Muscle of arm (tissue), 14 donors: Measurements from ENCODE around the gene TMEM170B. TPM values are rescaled to one million over a fixed set of nuclear protein-coding genes. Genes with fewer than 3 reads are reported as not detected.

Source experiments
- DNase-seq: peaks from one replicate; pipeline ENCODE4 v3.0.0-alpha.2; 2013
- long read RNA-seq, 11 donors: transcript quantifications; one replicate each; lab custom pipeline, GENCODE V29; 2026
- polyA plus RNA-seq, 12 donors: library from polyadenylated mRNA; unstranded; fragments of 120-200 nt; gene quantifications; one replicate each; pipeline ENCODE4 v1.2.1, GENCODE V29; 2013; ENCODE audit not compliant: insufficient read length in 12 of 12

Gene TMEM170B, protein sequence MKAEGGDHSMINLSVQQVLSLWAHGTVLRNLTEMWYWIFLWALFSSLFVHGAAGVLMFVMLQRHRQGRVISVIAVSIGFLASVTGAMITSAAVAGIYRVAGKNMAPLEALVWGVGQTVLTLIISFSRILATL
- polyA plus RNA-seq: 1 to 10 TPM in 11 of 12 donors, not detected in 1; 3.8 to 9.2 (median 6.3) TPM
- long read RNA-seq, donor 1: 0 reads
- long read RNA-seq, donor 2: 0 reads
- long read RNA-seq, donor 3: 0 reads
- long read RNA-seq, donor 4, full-length matches to known transcripts: 1 of 1 reads
- long read RNA-seq, donor 4, partial matches to known transcripts: 0 of 1 reads
- long read RNA-seq, donor 4, other reads (novel, unspliced or antisense): 0 of 1 reads
- long read RNA-seq, donor 5, full-length matches to known transcripts: 1 of 1 reads
- long read RNA-seq, donor 5, partial matches to known transcripts: 0 of 1 reads
- long read RNA-seq, donor 5, other reads (novel, unspliced or antisense): 0 of 1 reads
- long read RNA-seq, donor 6, full-length matches to known transcripts: 1 of 1 reads
- long read RNA-seq, donor 6, partial matches to known transcripts: 0 of 1 reads
- long read RNA-seq, donor 6, other reads (novel, unspliced or antisense): 0 of 1 reads
- long read RNA-seq, donor 7, full-length matches to known transcripts: 3 of 3 reads
- long read RNA-seq, donor 7, partial matches to known transcripts: 0 of 3 reads
- long read RNA-seq, donor 7, other reads (novel, unspliced or antisense): 0 of 3 reads
- long read RNA-seq, donor 8, full-length matches to known transcripts: 3 of 8 reads
- long read RNA-seq, donor 8, partial matches to known transcripts: 0 of 8 reads
- long read RNA-seq, donor 8, other reads (novel, unspliced or antisense): 5 of 8 reads
- long read RNA-seq, donor 9: 0 reads
- long read RNA-seq, donor 10, full-length matches to known transcripts: 2 of 2 reads
- long read RNA-seq, donor 10, partial matches to known transcripts: 0 of 2 reads
- long read RNA-seq, donor 10, other reads (novel, unspliced or antisense): 0 of 2 reads
- long read RNA-seq, donor 11, full-length matches to known transcripts: 1 of 1 reads
- long read RNA-seq, donor 11, partial matches to known transcripts: 0 of 1 reads
- long read RNA-seq, donor 11, other reads (novel, unspliced or antisense): 0 of 1 reads

DNA sequence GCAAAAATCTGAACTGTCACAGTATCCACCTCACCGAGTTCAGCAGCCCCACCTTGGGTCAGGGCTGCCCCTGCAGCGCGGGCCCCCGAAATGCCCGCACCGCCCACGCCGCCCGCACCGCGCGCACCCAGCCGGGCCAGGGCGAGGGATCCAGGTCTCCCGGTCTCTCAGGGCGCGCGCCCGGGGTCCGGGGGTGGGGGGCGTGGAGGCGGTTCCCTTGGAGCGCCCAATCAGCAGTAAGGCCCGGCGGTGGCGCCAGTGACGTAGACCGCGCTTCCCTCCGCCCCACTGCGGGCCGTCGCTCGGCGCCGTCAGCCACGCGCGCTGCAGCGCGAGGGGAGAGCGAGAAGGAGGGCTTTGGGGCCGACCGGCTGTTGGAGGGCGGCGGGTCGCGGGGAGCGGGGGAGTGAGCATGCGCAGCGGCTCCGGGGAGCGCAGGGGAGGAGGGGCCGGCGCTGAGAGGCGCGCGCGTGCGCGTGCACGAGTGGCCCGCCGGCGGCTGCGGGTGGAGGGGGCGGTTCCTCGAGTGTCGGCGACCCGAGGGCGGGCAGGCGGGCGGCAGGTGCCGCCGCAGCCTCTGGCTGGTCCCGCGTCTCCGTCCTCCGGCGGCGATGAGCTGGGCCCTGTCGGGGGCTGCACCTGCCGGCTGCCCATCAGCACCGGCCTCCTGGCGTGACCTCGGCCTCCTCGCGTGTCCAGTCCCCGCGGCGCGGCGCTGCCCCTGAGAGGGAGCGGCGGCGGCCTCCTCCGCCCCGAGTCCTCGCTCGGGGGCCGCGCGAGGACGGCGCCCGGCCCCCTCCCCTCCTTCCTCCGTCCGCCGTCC, at the start of gene TMEM170B:
Gene TMEM170B, plus strand, starts transcription at position 521 of the 823 bp plus-strand sequence. CDS start 529 bp downstream, outside the sequence.
- DNase-seq: peak; percentile 93

GRCh38 chr6:11490996-11491395, 46.6 kb upstream of the TMEM170B start:
- DNase-seq: no peak

- no peak for DNase-seq
These were observed 45.7 kb upstream of the TMEM170B start for GRCh38 chr6:11491596-11492463.

- no peak for DNase-seq
These were observed 44.9 kb upstream of the TMEM170B start for GRCh38 chr6:11492464-11493290.

DNA sequence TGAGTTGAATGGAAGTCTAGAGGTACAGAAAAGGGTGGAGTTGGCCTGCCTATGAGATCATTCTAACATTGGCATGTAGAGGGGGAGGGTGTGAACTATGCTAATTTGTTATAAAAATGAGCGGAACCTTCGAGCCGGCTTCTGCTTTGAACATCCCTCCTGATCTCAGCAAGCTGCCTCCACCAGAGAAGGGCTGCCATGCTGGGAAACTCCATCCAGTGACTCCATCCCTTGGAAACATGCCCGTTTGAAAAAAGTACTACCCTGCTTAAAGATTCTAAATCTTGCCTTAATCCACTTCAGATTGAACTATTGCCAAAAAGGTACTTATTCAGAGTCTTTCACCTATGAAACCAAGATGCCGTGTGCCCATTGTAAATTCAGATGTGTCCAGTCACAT, 43.6 kb upstream of the TMEM170B start:
- no peak for DNase-seq

DNA sequence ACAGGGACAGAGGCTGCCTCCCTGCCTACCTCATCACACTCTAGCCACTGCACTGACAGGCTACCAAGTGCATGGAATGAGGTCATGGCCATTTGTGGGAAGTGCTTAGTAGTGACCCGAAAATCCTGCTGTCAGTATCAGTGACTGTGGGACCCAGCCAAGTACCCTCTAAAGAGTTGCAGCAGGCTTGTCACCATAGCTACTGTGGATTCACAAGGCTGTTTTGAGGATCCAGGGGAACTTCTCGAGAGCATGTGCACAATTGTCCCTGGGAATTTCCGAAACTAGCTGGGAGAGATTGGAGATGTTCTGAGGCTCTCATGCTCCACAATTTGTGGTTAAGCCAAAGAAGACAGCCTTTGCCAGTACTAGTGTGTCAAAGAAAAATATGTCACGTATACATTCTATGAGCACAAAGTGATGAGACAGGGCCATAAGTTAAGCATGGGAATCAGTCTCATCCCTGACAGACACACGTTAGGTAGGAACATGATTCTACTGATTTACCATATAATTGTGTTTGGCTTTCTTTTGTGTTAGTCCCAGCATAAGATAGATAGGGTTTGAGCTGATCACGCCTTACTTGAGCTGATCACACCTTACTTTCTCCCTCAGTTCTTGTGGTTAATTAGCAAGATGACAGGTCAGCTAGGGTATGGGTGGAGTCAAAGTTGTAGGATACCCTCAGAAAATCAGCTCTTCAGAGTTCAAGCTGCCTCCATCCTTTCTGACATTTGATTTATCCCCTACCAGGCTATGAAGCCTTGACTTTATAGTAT, 42.6 kb upstream of the TMEM170B start:
- DNase-seq: no peak

DNA sequence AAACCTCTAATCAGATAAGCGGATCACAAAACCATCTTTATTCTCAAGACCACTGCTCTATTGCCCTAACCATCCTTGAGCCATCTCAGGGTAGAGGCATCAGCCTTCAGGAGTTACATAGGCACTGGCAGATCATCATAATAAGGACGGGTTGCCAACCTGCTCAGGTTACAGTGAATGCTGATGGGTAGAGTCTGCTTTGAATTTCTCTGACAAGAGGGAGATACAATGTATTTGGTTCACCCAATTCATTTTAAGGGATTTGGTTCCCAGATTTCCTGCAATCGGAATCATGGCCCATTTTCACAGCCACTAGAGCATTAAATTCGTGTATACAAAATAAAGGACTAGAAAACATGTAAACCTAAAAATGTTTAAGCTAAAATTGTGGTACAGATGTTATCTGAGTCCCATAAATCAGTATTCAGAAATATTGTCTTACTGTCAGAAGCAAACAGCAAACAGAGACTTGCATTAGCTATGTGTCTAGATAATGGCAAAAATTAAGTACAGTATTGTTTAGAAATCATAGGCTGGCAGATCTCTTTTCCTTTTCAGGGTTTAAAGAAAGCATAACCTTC, 41.9 kb upstream of the TMEM170B start:
- DNase-seq: no peak

GRCh38 chr6:11496152-11497060, 41.1 kb upstream of the TMEM170B start:
- DNase-seq: peak; percentile 85

DNA sequence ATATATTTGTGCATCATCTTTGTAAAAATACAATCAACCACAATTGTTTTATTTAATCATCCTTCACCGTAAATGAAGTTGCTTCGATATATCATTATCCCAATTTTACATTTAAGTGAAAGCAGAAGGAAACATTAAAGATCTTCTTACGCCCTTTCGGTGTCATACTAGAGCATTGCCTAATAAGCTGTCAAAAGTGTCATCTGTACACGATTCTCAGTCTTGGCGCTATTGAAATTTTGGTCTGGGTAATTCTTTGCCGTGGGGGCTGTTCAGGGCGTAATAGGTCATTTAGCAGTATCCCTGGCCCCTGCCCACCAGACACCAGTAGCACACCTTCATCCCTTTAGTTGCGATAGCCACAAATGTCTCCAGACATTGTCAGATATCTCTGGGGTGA, 40.4 kb upstream of the TMEM170B start:
- no peak for DNase-seq

DNA sequence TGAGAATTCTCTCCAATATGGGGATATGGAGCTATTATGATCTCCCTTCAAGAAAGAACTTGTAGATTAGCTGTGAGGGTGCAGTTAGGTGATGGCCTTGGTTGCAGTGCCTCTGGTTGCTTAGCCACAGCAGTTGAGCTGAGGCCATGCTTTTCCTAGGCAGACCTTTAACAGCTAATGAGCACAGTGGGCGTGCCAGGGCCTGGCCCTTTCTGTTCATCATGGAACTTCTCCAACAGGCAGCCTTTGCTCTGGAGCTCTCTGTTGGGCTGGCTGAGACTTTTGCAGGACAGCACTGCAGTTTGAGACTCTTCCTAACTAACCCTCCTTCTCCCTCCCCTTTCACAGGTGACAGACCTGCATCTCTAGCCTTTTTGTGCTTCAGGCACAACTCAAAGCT, 39.7 kb upstream of the TMEM170B start:
- no peak for DNase-seq

- no peak for DNase-seq
These were observed 37.5 kb upstream of the TMEM170B start for GRCh38 chr6:11500008-11500407.

DNA sequence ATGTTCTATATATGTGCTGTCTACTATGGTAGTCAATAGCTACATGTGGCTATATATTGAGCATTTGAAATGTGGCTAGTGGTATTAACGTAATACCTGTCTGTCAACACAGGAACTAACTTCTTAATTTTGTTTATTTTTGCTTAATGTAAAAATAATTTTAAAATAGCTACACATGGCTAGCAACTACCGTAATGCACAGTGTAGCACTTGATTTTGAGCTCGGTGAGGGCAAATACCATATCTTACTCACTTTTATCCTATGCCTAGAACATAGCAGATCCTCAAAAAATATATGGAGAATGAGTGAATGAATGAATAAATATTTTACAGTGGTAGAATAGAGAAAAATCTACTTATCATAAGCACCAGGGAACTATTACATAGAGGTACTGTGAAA, 28.1 kb upstream of the TMEM170B start:
- DNase-seq: no peak

- no peak for DNase-seq
These were observed 22.9 kb upstream of the TMEM170B start for GRCh38 chr6:11514672-11515071.

DNA sequence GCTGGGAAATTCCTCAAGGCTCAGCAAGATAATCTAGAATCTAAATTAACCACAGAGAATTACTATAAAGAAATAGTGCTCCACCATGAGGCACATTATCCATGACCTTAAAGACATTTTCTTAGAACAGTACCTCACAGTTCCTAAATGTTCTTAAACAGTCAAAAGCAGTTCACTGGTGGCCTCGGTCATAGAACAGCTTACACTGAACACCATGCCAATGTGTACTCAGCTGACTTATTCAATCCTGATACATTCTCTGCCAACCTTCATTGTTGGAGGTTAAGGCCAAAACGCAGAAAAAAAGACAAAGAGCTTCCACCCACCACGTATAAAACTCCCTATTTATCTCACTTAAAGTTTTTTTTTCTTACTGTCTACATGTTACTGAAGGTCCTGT, 21.8 kb upstream of the TMEM170B start:
- DNase-seq: no peak

GRCh38 chr6:11522812-11523605, 14.5 kb upstream of the TMEM170B start:
- DNase-seq: no peak
